ENCODE measurements around the gene PYGL. TPM values are rescaled to one million over a fixed set of nuclear protein-coding genes. Genes with fewer than 3 reads are reported as not detected.
A peak's percentile ranks its signal among the peaks of the same experiment; 100 is the strongest.

Gene PYGL
- total and polyA plus RNA-seq, 9 donors: 17.7 to 42.4 (median 28.2) TPM

- 0% methylated on average over 1 of the region's 6 CpGs for WGBS (ENCODE audit: insufficient coverage)
- peak overlapping the region; percentile 92 for H3K27ac ChIP-seq (ENCODE audit: low read length)
- no peaks in the 10 kb centered on the region for H3K36me3 ChIP-seq (ENCODE audit: control insufficient read depth, insufficient read depth, low read length)
- peaks cover 12% of the 10 kb centered on the region for H3K4me1 ChIP-seq (ENCODE audit: control insufficient read depth, insufficient read depth, low read length)
- no peaks in the 10 kb centered on the region for H3K9me3 ChIP-seq (replicated peaks; ENCODE audit: control insufficient read depth, low read depth, low read length)
- DNase-seq: peak; percentile 90
- H3K4me3 ChIP-seq (ENCODE audit: low read length): peak overlapping the region; percentile 51
- no peaks in the 10 kb centered on the region for H3K27me3 ChIP-seq (ENCODE audit: control insufficient read depth, insufficient read depth, low read length)
Observed at GRCh38 chr14:50860478-50861086, 83.7 kb downstream of the PYGL start.

GRCh38 chr14:50859296-50859624, 85.0 kb downstream of the PYGL start:
- H3K4me1 ChIP-seq (ENCODE audit: control insufficient read depth, insufficient read depth, low read length): peaks cover 12% of the 10 kb centered on the region
- DNase-seq: no peak
- WGBS (ENCODE audit: insufficient coverage): no CpG with 5 or more reads among the region's 1 CpG
- peak overlapping the region; percentile 92 for H3K27ac ChIP-seq (ENCODE audit: low read length)
- no peaks in the 10 kb centered on the region for H3K9me3 ChIP-seq (replicated peaks; ENCODE audit: control insufficient read depth, low read depth, low read length)
- no peaks in the 10 kb centered on the region for H3K27me3 ChIP-seq (ENCODE audit: control insufficient read depth, insufficient read depth, low read length)
- no peaks in the 10 kb centered on the region for H3K36me3 ChIP-seq (ENCODE audit: control insufficient read depth, insufficient read depth, low read length)
- H3K4me3 ChIP-seq (ENCODE audit: low read length): peak overlapping the region; percentile 51

GRCh38 chr14:50856660-50857059, 87.6 kb downstream of the PYGL start:
- WGBS (ENCODE audit: insufficient coverage): 80% methylated on average over 5 of the region's 5 CpGs

GRCh38 chr14:50855558-50855957, 88.7 kb downstream of the PYGL start:
- WGBS (ENCODE audit: insufficient coverage): no CpG with 5 or more reads among the region's 1 CpG

More at GRCh38 chr14:50856660-50857059, 87.6 kb downstream of the PYGL start:
- no peaks in the 10 kb centered on the region for H3K27me3 ChIP-seq (ENCODE audit: control insufficient read depth, insufficient read depth, low read length)
- no peak overlapping the region for H3K27ac ChIP-seq (ENCODE audit: low read length)
- H3K4me3 ChIP-seq (ENCODE audit: low read length): no peak overlapping the region
- no peak for DNase-seq
- no peaks in the 10 kb centered on the region for H3K36me3 ChIP-seq (ENCODE audit: control insufficient read depth, insufficient read depth, low read length)
- H3K9me3 ChIP-seq (replicated peaks; ENCODE audit: control insufficient read depth, low read depth, low read length): no peaks in the 10 kb centered on the region
- H3K4me1 ChIP-seq (ENCODE audit: control insufficient read depth, insufficient read depth, low read length): peaks cover 12% of the 10 kb centered on the region

More at GRCh38 chr14:50855558-50855957, 88.7 kb downstream of the PYGL start:
- Histone ChIP-seq H3K27ac (ENCODE audit: low read length) (no peak overlapping the region), H3K27me3 (ENCODE audit: control insufficient read depth, insufficient read depth, low read length) (no peaks in the 10 kb centered on the region), H3K36me3 (ENCODE audit: control insufficient read depth, insufficient read depth, low read length) (no peaks in the 10 kb centered on the region), H3K4me3 (ENCODE audit: low read length) (no peak overlapping the region), H3K4me1 (ENCODE audit: control insufficient read depth, insufficient read depth, low read length) (peaks cover 12% of the 10 kb centered on the region), H3K9me3 (replicated peaks; ENCODE audit: control insufficient read depth, low read depth, low read length) (no peaks in the 10 kb centered on the region)
- DNase-seq: no peak

Other genes starting within 250 kb of the PYGL start
- 38.7 TPM for gene NIN, start 113.3 kb downstream of the PYGL start, total RNA-seq
- gene NIN, start 113.3 kb downstream of the PYGL start, polyA plus RNA-seq (ENCODE audit: insufficient read depth in 1 of 8, insufficient read length in 8 of 8, low replicate concordance in 1 of 8): 10 to 100 TPM; 21.3 to 46.8 (median 39.7) TPM
- gene ABHD12B, start 72.4 kb downstream of the PYGL start, total RNA-seq: not detected
- gene ABHD12B, start 72.4 kb downstream of the PYGL start, polyA plus RNA-seq (ENCODE audit: insufficient read depth in 1 of 8, insufficient read length in 8 of 8, low replicate concordance in 1 of 8): 1 to 10 TPM in 5 of 8 donors, under 1 TPM in 3; 0.49 to 1.7 (median 1.3) TPM
- gene TRIM9, start 150.6 kb upstream of the PYGL start, total RNA-seq: 0.49 TPM
- 1 to 10 TPM in 5 of 8 donors, under 1 TPM in 3; 0.29 to 1.9 (median 1.0) TPM for gene TRIM9, start 150.6 kb upstream of the PYGL start, polyA plus RNA-seq (ENCODE audit: insufficient read depth in 1 of 8, insufficient read length in 8 of 8, low replicate concordance in 1 of 8)

All from muscle of leg (tissue), 11 donors.